Measurements from ENCODE around the gene NCAM1. TPM values are rescaled to one million over a fixed set of nuclear protein-coding genes. Genes with fewer than 3 reads are reported as not detected.

The NCAM1 gene
- total RNA-seq, 1 experiment from 2014 or later: 0.95 TPM

DNA sequence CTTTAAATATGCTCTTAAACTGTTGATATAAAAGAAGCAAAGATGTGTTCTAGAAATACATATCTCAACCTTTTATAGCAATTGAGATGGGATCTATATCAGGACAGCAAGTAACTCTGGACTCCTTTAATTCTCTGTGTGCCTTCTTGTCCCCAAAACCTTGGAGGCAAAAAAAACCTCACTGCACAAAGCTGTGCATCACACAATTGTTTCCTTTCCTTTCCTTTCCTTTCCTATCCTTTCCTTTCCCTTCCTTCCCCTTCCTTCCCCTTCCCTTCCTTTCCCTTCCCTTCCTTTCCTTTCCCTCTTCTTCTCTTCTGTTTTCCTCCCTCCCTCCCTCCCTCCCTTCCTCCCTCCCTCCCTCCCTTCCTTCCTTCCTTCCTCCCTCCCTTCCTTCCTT is 343.7 kb downstream of the NCAM1 start:
- Histone ChIP-seq H3K27me3 (replicated peaks; ENCODE audit: control insufficient read depth, insufficient read depth, low read length) (no peaks in the 10 kb centered on the region; the same call in 1 of the 2 replicates), H3K4me3 (ENCODE audit: low read depth, low read length) (no peak overlapping the region), H3K9me3 (no peaks in the 10 kb centered on the region), H3K36me3 (ENCODE audit: control insufficient read depth, insufficient read depth, low read length) (no peaks in the 10 kb centered on the region), H3K4me1 (no peaks in the 10 kb centered on the region)
- no peaks in the 10 kb centered on the region for H3K9me3 Mint-ChIP-seq (ENCODE audit: unreplicated experiment)
- no peak overlapping the region for H3K4me3 Mint-ChIP-seq (ENCODE audit: unreplicated experiment)
- no peak for DNase-seq
- H3K27ac Mint-ChIP-seq (ENCODE audit: unreplicated experiment): no peak overlapping the region
- intact Hi-C loops (cut with micrococcal nuclease; ENCODE audit: unreplicated experiment): loop anchor here (1.0 to 5.0 kb wide), 4 partner anchors 172 to 491 kb away; partner anchors contain the start of gene DRD2
- ChIA-PET CTCF (interaction anchor here (0.7 kb wide), 1 partner anchor 95 kb away, joined by 3 read pairs; no protein-coding TSS in a partner anchor), POLR2A (no interaction called here)
- no TSS peak for BruUV-seq (replicated peaks)
- H3K4me1 Mint-ChIP-seq (ENCODE audit: low read depth, unreplicated experiment): no peaks in the 10 kb centered on the region
- peaks cover 4% of the 10 kb centered on the region for H3K27me3 Mint-ChIP-seq (ENCODE audit: insufficient read depth, unreplicated experiment)
- H3K36me3 Mint-ChIP-seq (ENCODE audit: insufficient read depth, unreplicated experiment): no peaks in the 10 kb centered on the region
- TF ChIP-seq, protein P1, sequence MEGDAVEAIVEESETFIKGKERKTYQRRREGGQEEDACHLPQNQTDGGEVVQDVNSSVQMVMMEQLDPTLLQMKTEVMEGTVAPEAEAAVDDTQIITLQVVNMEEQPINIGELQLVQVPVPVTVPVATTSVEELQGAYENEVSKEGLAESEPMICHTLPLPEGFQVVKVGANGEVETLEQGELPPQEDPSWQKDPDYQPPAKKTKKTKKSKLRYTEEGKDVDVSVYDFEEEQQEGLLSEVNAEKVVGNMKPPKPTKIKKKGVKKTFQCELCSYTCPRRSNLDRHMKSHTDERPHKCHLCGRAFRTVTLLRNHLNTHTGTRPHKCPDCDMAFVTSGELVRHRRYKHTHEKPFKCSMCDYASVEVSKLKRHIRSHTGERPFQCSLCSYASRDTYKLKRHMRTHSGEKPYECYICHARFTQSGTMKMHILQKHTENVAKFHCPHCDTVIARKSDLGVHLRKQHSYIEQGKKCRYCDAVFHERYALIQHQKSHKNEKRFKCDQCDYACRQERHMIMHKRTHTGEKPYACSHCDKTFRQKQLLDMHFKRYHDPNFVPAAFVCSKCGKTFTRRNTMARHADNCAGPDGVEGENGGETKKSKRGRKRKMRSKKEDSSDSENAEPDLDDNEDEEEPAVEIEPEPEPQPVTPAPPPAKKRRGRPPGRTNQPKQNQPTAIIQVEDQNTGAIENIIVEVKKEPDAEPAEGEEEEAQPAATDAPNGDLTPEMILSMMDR (IDR thresholded peaks at IDR 0.05; ENCODE audit: insufficient read depth in 1 of 2, low read depth in 1 of 2, low read length in 1 of 2, severe bottlenecking in 1 of 2, unreplicated experiment in 1 of 2): no peak

DNA sequence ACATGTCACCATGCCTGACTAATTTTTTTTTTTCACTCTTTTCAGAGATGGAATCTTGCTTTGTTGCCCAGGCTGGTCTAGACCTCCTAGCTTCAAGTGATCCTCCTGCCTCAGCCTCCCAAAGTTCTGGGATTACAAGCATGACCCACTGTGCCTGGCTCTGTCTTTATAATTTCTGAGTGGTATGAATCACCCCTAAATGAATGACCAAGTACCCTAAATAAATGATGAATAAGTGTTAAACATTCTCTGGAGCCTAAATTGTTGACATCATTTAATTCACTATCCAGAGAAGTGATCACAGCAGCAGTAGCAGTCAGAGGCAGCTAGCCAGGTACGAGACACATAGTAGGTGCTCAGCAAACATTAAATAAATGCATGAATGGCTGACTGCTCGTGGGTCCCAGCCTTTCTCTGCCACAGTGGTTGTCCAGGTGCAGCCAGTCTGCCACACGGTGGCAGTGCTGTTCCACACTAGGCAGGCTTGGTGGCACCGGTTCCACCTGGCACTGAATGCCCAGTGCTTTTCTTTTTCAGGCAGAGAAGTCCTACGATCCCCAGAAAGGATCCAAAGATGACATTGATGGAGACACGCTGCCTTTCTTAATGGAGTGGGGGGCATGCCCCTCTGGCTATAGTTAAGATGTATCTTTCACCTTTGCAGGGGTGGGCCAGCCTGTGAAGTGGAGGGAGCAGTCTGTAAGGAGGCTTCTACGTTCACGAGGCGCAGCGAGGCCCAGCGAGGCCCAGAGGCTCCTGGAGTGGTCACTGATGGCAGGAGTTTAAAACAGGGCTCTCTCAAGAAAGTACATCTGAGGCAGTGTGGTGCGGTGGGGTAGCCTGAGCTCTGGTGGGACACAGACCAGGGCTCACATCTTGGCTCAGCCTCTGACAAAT is 344.5 kb downstream of the NCAM1 start:
- no peaks in the 10 kb centered on the region; the same call in 1 of the 2 replicates for H3K27me3 ChIP-seq (replicated peaks; ENCODE audit: control insufficient read depth, insufficient read depth, low read length)
- ChIA-PET CTCF (interaction anchor here (0.7 to 1.4 kb wide), 5 partner anchors 22 to 491 kb away, joined by 3 to 9 read pairs (median 5); no protein-coding TSS in a partner anchor), POLR2A (no interaction called here)
- no peaks in the 10 kb centered on the region for H3K4me1 ChIP-seq
- H3K9me3 ChIP-seq: no peaks in the 10 kb centered on the region
- Mint-ChIP-seq H3K36me3 (ENCODE audit: insufficient read depth, unreplicated experiment) (no peaks in the 10 kb centered on the region), H3K27ac (ENCODE audit: unreplicated experiment) (no peak overlapping the region), H3K4me3 (ENCODE audit: unreplicated experiment) (no peak overlapping the region), H3K27me3 (ENCODE audit: insufficient read depth, unreplicated experiment) (no peaks in the 10 kb centered on the region), H3K4me1 (ENCODE audit: low read depth, unreplicated experiment) (no peaks in the 10 kb centered on the region), H3K9me3 (ENCODE audit: unreplicated experiment) (no peaks in the 10 kb centered on the region)
- H3K36me3 ChIP-seq (ENCODE audit: control insufficient read depth, insufficient read depth, low read length): no peaks in the 10 kb centered on the region
- TF ChIP-seq, protein P1 (IDR thresholded peaks at IDR 0.05; ENCODE audit: insufficient read depth in 1 of 2, low read depth in 1 of 2, low read length in 1 of 2, severe bottlenecking in 1 of 2, unreplicated experiment in 1 of 2): peak; percentile 99
- H3K4me3 ChIP-seq (ENCODE audit: low read depth, low read length): no peak overlapping the region
- peak; percentile 81 to 88 for DNase-seq
- BruUV-seq (replicated peaks): no TSS peak
- intact Hi-C loops (cut with micrococcal nuclease; ENCODE audit: unreplicated experiment): loop anchor here (1.0 to 5.0 kb wide), 4 partner anchors 172 to 491 kb away; partner anchors contain the start of gene DRD2

DNA sequence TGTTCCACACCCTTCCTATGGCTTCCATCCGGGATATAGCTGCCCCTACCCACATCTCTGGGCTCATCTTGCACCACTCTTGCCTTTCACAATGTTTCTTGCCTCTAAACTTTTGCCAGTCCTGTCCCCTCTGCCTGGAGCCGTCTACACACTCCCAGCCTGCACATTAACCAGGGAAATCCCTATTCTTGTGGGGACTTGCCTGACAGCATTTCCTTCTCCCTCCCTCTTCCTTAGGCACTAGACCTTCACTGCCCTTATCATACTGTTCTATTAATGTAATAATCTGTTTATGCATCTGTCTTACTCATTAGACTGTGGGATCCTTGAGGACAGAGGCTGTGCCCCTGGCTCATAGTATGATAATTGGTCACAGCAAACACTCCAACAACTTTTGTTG is 347.4 kb downstream of the NCAM1 start:
- H3K27me3 Mint-ChIP-seq (ENCODE audit: insufficient read depth, unreplicated experiment): no peaks in the 10 kb centered on the region
- no peaks in the 10 kb centered on the region for H3K9me3 ChIP-seq
- H3K4me1 ChIP-seq: peaks cover 5% of the 10 kb centered on the region; the same call in 1 of the 2 replicates
- H3K27ac Mint-ChIP-seq (ENCODE audit: unreplicated experiment): no peak overlapping the region
- DNase-seq: no peak
- H3K4me3 Mint-ChIP-seq (ENCODE audit: unreplicated experiment): no peak overlapping the region
- H3K9me3 Mint-ChIP-seq (ENCODE audit: unreplicated experiment): no peaks in the 10 kb centered on the region
- H3K4me1 Mint-ChIP-seq (ENCODE audit: low read depth, unreplicated experiment): peaks cover 2% of the 10 kb centered on the region
- ChIA-PET CTCF (no interaction called here), POLR2A (no interaction called here)
- H3K27me3 ChIP-seq (replicated peaks; ENCODE audit: control insufficient read depth, insufficient read depth, low read length): no peaks in the 10 kb centered on the region; the same call in 1 of the 2 replicates
- TF ChIP-seq, protein P1 (IDR thresholded peaks at IDR 0.05; ENCODE audit: insufficient read depth in 1 of 2, low read depth in 1 of 2, low read length in 1 of 2, severe bottlenecking in 1 of 2, unreplicated experiment in 1 of 2): no peak
- BruUV-seq (replicated peaks): no TSS peak
- no peaks in the 10 kb centered on the region for H3K36me3 ChIP-seq (ENCODE audit: control insufficient read depth, insufficient read depth, low read length)
- intact Hi-C loops (cut with micrococcal nuclease; ENCODE audit: unreplicated experiment): loop anchor here (5.0 kb wide), 1 partner anchor 169 kb away; the partner anchor contains the start of gene DRD2
- no peak overlapping the region for H3K4me3 ChIP-seq (ENCODE audit: low read depth, low read length)
- H3K36me3 Mint-ChIP-seq (ENCODE audit: insufficient read depth, unreplicated experiment): no peaks in the 10 kb centered on the region
